ENCODE results near the gene MBP.

Gene MBP

GRCh38 chr18:76963936-76964335 is 168.6 kb downstream of the MBP start:
- Histone ChIP-seq H3K27ac (replicated peaks) (no peak overlapping the region), H3K4me3 (replicated peaks; ENCODE audit: insufficient read depth, low read length) (no peak overlapping the region), H3K27me3 (ENCODE audit: insufficient read depth, poor library complexity, severe bottlenecking) (no peaks in the 10 kb centered on the region)
- TF ChIP-seq GABPA (IDR thresholded peaks at IDR 0.05; ENCODE audit: low read depth) (no peak), REST (IDR thresholded peaks at IDR 0.05; ENCODE audit: insufficient replicate concordance, low read depth) (no peak), SPI1 (IDR thresholded peaks at IDR 0.05; ENCODE audit: borderline replicate concordance, low read depth) (no peak), CTCF (IDR thresholded peaks at IDR 0.05; ENCODE audit: insufficient read depth, low read length) (no peak), POLR2AphosphoS5 (IDR thresholded peaks at IDR 0.05; ENCODE audit: low read depth) (no peak)
- DNase-seq (ENCODE audit: low read depth in 1 of 2, low spot score in 1 of 2): no peak

- H3K27me3 ChIP-seq (ENCODE audit: insufficient read depth, poor library complexity, severe bottlenecking): no peaks in the 10 kb centered on the region
- DNase-seq (ENCODE audit: low read depth in 1 of 2, low spot score in 1 of 2): no peak
- no peak for TF ChIP-seq CTCF (IDR thresholded peaks at IDR 0.05; ENCODE audit: insufficient read depth, low read length)
- peak; percentile 57 for TF ChIP-seq SPI1 (IDR thresholded peaks at IDR 0.05; ENCODE audit: borderline replicate concordance, low read depth)
- H3K27ac ChIP-seq (replicated peaks): no peak overlapping the region
- no peak overlapping the region for H3K4me3 ChIP-seq (replicated peaks; ENCODE audit: insufficient read depth, low read length)
These were observed 169.7 kb downstream of the MBP start for GRCh38 chr18:76962851-76963250.

- TF ChIP-seq SPI1 (IDR thresholded peaks at IDR 0.05; ENCODE audit: borderline replicate concordance, low read depth) (no peak), GABPA (IDR thresholded peaks at IDR 0.05; ENCODE audit: low read depth) (no peak)
- no peak overlapping the region for H3K4me3 ChIP-seq (replicated peaks; ENCODE audit: insufficient read depth, low read length)
- H3K27ac ChIP-seq (replicated peaks): no peak overlapping the region
- H3K27me3 ChIP-seq (ENCODE audit: insufficient read depth, poor library complexity, severe bottlenecking): no peaks in the 10 kb centered on the region
- no peak for DNase-seq (ENCODE audit: low read depth in 1 of 2, low spot score in 1 of 2)
These were observed 172.0 kb downstream of the MBP start for GRCh38 chr18:76960528-76961035.

- DNase-seq (ENCODE audit: low read depth in 1 of 2, low spot score in 1 of 2): no peak
- Histone ChIP-seq H3K27me3 (ENCODE audit: insufficient read depth, poor library complexity, severe bottlenecking) (no peaks in the 10 kb centered on the region), H3K4me3 (replicated peaks; ENCODE audit: insufficient read depth, low read length) (no peak overlapping the region), H3K27ac (replicated peaks) (no peak overlapping the region)
- TF ChIP-seq SPI1 (IDR thresholded peaks at IDR 0.05; ENCODE audit: borderline replicate concordance, low read depth) (no peak), CTCF (IDR thresholded peaks at IDR 0.05; ENCODE audit: insufficient read depth, low read length) (no peak), POLR2AphosphoS5 (IDR thresholded peaks at IDR 0.05; ENCODE audit: low read depth) (no peak), REST (IDR thresholded peaks at IDR 0.05; ENCODE audit: insufficient replicate concordance, low read depth) (no peak), GABPA (IDR thresholded peaks at IDR 0.05; ENCODE audit: low read depth) (no peak)
These were observed 173.0 kb downstream of the MBP start for GRCh38 chr18:76959605-76960004.

Measured in HL-60 (cell line).